ENCODE data around the gene P3H1.

P3H1 gene

DNA sequence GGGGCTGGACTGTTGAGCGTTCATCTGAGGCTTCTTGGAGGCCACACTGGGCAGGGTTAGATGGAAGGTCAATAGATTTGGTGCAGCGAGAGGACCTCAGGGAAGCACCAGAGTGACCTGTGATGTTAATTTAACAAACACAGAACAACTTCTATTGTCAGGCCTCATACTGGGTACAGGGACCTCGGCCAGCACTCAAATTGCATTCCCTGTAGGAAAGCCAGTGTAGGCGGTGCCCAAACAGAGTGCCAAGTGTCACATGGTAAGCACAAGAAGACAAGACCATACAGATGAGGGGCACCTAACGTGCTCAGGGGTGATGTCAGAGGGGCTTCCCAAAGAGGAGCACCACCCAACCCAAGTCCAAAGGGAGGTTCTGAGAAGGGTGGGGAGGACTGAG lies 19.3 kb upstream of the P3H1 start:
- no peaks in the 10 kb centered on the region for H3K9me3 ChIP-seq (ENCODE audit: control insufficient read depth, low read length)

DNA sequence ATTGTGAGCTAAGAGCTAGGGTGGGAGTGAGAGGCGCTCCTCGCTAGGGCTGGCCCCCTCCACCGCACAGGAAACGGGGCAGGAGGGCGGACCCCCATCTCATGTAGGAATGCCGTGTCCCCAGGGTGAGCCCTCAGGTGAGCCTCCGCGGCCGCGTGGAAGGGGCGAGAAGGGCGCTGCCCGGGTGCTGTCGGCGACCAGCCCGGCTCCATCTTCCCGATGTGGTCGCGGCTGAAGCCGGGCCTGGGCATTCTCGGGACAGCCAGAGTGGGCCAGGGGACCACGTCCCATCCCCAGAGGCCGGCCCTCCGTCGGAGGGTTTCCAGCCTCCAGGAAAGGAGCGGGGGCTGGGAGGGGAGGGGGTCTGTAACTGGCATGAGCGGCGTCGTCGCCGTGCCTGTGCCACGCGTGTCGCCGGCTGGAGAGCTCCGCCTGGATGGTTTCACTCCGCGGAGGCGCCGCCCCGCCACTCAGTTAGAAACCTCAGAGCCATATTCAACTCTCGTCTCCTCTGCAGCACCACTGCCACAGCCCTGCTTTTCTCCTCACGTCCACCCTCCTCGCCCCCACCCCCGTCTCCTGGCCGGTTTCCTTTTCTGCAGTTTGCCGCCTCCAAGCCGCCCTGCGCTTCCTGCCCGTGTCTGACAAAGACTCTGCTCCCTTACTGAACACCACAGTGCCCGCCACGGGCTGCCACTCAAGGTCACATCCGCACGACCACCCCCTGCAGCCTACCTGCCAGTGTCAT lies 18.3 kb upstream of the P3H1 start, which contains the start of gene TMEM269:
TSS of gene TMEM269 (plus strand) at position 46 of the 748 bp plus-strand sequence. CDS start 4,903 bp downstream, outside the sequence.
- H3K4me1 ChIP-seq (ENCODE audit: control insufficient read depth, insufficient read depth, low read length), result peaks cover 7% of the 10 kb centered on the region
- H3K9me3 ChIP-seq (ENCODE audit: control insufficient read depth, low read length), result no peaks in the 10 kb centered on the region
- peak within 1 kb of the TSS; percentile 42 for H3K9ac ChIP-seq (ENCODE audit: low read length)
- H3K27me3 ChIP-seq (ENCODE audit: control insufficient read depth, insufficient read depth, low read length), result peaks cover 13% of the 10 kb centered on the region
- H3K36me3 ChIP-seq (ENCODE audit: control insufficient read depth, insufficient read depth, low read length), result no peaks in the 10 kb centered on the region
- no peak within 1 kb of the TSS for H3K4me3 ChIP-seq (ENCODE audit: low read length)

More for the DNA sequence above, 19.3 kb upstream of the P3H1 start:
- Histone ChIP-seq H3K27me3 (ENCODE audit: control insufficient read depth, insufficient read depth, low read length) (peaks cover 13% of the 10 kb centered on the region), H3K4me1 (ENCODE audit: control insufficient read depth, insufficient read depth, low read length) (peaks cover 7% of the 10 kb centered on the region), H3K9ac (ENCODE audit: low read length) (no peak overlapping the region), H3K36me3 (ENCODE audit: control insufficient read depth, insufficient read depth, low read length) (no peaks in the 10 kb centered on the region), H3K4me3 (ENCODE audit: low read length) (no peak overlapping the region)

DNA sequence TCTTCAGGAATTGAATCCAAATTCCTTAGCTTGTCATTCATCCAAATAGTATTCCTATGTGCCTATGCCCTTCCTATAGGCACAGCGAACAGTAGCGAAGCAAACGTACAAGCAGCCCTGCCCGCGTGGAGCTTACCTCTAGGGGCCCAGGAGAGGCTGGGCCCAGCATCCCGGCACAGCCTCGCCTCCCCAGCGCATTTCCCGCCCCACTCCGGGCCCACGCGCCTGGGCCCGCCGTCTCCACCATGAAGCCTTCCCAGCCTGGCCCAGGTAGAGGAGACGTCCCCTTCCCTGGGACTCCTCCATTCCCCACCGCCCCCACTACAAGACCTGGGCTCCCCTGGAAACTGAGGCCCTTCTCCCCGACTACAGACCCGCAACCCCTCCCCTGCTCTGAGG lies 17.7 kb upstream of the P3H1 start:
- H3K27me3 ChIP-seq (ENCODE audit: control insufficient read depth, insufficient read depth, low read length), result peaks cover 13% of the 10 kb centered on the region
- peaks cover 7% of the 10 kb centered on the region for H3K4me1 ChIP-seq (ENCODE audit: control insufficient read depth, insufficient read depth, low read length)
- H3K9ac ChIP-seq (ENCODE audit: low read length), result no peak overlapping the region
- no peaks in the 10 kb centered on the region for H3K9me3 ChIP-seq (ENCODE audit: control insufficient read depth, low read length)
- no peak overlapping the region for H3K4me3 ChIP-seq (ENCODE audit: low read length)
- no peaks in the 10 kb centered on the region for H3K36me3 ChIP-seq (ENCODE audit: control insufficient read depth, insufficient read depth, low read length)

DNA sequence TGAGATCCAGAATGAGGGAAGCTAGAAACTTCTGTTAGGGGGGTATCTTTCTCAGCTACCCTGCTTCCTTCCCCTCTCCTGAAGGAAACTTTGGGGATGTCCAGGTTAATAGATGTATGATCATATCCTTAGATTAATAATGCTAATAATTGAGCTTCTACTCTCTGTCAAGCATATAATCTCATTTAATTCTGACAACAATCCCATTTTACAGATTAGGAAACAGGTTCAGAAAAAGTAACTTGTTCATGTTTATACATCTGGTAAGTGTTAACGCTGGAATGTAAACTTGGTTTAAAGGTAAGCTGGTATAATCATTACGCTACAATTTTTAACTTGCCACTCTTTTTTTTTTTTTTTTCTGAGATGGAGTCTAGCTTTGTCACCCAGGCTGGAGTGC lies 16.3 kb upstream of the P3H1 start:
- H3K9me3 ChIP-seq (ENCODE audit: control insufficient read depth, low read length), result no peaks in the 10 kb centered on the region
- no peaks in the 10 kb centered on the region for H3K36me3 ChIP-seq (ENCODE audit: control insufficient read depth, insufficient read depth, low read length)
- no peak overlapping the region for H3K4me3 ChIP-seq (ENCODE audit: low read length)
- peaks cover 13% of the 10 kb centered on the region for H3K27me3 ChIP-seq (ENCODE audit: control insufficient read depth, insufficient read depth, low read length)
- H3K9ac ChIP-seq (ENCODE audit: low read length), result no peak overlapping the region
- peaks cover 7% of the 10 kb centered on the region for H3K4me1 ChIP-seq (ENCODE audit: control insufficient read depth, insufficient read depth, low read length)

DNA sequence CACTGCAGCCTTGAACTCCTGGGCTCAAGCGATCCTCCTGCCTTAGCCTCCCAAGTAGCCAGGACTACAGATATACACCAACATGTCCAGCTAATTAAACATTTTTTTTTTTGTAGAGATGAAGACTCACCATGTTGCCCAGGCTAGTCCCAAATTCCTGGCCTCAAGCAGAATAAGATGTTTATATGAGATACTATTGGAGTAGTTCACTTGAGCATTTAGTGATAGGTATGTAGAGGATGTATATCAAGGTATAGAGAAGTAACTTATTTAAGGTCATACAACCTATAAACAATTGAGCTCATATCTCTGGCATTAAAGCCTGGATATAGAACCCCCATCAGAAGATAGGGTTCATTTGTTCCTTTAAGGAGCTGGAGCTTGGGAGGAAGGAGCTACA lies 13.3 kb upstream of the P3H1 start:
- Histone ChIP-seq H3K4me3 (ENCODE audit: low read length) (no peak overlapping the region), H3K36me3 (ENCODE audit: control insufficient read depth, insufficient read depth, low read length) (peaks cover 15% of the 10 kb centered on the region), H3K9ac (ENCODE audit: low read length) (no peak overlapping the region), H3K9me3 (ENCODE audit: control insufficient read depth, low read length) (no peaks in the 10 kb centered on the region), H3K27me3 (ENCODE audit: control insufficient read depth, insufficient read depth, low read length) (peaks cover 5% of the 10 kb centered on the region), H3K4me1 (ENCODE audit: control insufficient read depth, insufficient read depth, low read length) (peaks cover 6% of the 10 kb centered on the region)

DNA sequence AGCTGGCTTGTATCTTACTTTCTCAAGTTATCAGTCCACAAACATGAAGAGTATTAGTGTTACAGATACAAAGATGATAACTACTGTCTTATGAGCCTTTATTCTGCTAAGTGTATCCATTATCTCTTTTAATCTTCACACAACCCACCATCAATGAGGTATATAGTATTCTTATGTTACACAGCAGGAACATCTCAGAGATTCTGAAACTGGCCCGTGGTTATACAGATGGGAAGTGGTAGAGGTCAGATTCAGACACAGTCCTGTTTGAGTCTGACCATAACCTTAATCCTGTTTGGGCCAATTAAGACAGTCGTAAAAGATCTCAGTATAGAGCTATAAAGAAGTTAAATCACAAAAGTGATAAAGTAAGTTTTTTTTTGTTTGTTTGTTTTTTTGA lies 12.9 kb upstream of the P3H1 start:
- Histone ChIP-seq H3K9ac (ENCODE audit: low read length) (no peak overlapping the region), H3K4me3 (ENCODE audit: low read length) (no peak overlapping the region), H3K4me1 (ENCODE audit: control insufficient read depth, insufficient read depth, low read length) (peaks cover 1% of the 10 kb centered on the region), H3K36me3 (ENCODE audit: control insufficient read depth, insufficient read depth, low read length) (peaks cover 15% of the 10 kb centered on the region), H3K9me3 (ENCODE audit: control insufficient read depth, low read length) (no peaks in the 10 kb centered on the region), H3K27me3 (ENCODE audit: control insufficient read depth, insufficient read depth, low read length) (peaks cover under 1% of the 10 kb centered on the region)

DNA sequence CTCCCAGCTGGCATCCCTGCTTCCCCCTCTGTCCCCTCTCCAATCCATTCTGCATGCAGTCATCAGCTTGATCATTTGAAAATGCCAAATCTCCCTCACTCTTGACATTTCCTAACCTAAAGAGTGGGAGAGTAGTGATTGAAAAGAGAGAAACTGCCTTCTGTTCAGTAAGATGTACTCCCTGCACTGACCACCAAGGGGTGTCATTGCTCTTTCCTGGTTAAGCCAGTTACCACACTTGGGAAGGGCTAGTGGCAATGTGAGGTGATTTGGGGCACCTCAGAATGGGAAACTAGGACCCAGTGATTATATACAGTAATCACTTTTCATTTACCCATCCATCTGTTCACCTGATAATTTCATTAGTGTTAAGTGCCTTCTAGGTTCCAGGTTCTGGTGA lies 11.0 kb upstream of the P3H1 start:
- H3K9ac ChIP-seq (ENCODE audit: low read length), result no peak overlapping the region
- no peaks in the 10 kb centered on the region for H3K4me1 ChIP-seq (ENCODE audit: control insufficient read depth, insufficient read depth, low read length)
- no peaks in the 10 kb centered on the region for H3K27me3 ChIP-seq (ENCODE audit: control insufficient read depth, insufficient read depth, low read length)
- no peak overlapping the region for H3K4me3 ChIP-seq (ENCODE audit: low read length)
- no peaks in the 10 kb centered on the region for H3K9me3 ChIP-seq (ENCODE audit: control insufficient read depth, low read length)
- H3K36me3 ChIP-seq (ENCODE audit: control insufficient read depth, insufficient read depth, low read length), result peaks cover 15% of the 10 kb centered on the region

DNA sequence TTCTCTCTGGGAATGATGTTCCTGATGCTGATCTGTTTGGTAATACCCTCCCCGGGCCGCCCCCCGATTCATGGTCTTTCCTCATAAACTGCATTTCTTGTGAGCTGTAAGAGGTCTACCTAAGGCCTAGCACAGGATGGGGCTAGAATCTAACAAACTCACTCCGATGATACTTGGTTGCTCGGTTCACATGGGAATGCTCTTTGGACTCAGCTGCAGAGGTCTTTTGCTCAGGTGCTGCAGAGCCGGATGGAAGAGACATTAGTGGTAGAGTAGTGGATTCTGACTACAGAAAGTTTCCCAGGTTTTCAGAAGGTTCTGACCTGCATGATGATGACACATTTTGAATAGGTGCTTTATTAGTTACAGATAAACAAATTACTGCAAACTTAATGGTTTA lies 9.7 kb upstream of the P3H1 start:
- H3K4me3 ChIP-seq (ENCODE audit: low read length), result no peak overlapping the region
- no peak overlapping the region for H3K9ac ChIP-seq (ENCODE audit: low read length)
- H3K36me3 ChIP-seq (ENCODE audit: control insufficient read depth, insufficient read depth, low read length), result peaks cover 15% of the 10 kb centered on the region
- H3K4me1 ChIP-seq (ENCODE audit: control insufficient read depth, insufficient read depth, low read length), result no peaks in the 10 kb centered on the region
- H3K27me3 ChIP-seq (ENCODE audit: control insufficient read depth, insufficient read depth, low read length), result no peaks in the 10 kb centered on the region
- H3K9me3 ChIP-seq (ENCODE audit: control insufficient read depth, low read length), result no peaks in the 10 kb centered on the region

DNA sequence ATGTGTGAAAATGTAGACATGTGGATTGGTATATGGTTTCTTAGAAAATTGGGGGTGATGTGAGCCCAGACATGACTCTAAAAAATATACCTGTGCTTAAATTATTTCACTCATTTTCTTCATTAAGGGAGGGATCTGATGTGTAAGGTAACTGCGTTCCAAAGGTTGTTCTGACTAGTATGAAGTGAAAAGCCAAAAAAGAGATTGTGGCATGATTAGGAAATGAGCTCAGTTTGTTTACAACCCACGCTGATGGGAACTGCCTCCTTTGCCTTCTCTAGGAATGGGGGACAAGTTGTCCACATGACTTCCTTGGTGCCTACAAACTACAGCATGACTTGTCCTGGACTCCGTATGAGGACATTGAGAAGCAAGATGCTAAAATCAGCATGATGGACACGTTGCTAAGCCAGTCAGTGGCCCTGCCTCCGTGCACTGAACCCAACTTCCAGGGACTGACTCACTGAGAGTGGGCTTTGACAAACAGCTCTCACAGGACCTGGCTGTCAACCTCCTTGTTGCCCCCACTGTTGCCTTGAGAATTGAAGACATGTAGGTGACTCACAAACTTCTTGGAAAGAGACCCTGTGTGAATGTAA lies 8.2 kb upstream of the P3H1 start:
- Histone ChIP-seq H3K36me3 (ENCODE audit: control insufficient read depth, insufficient read depth, low read length) (peaks cover 15% of the 10 kb centered on the region), H3K9ac (ENCODE audit: low read length) (no peak overlapping the region), H3K9me3 (ENCODE audit: control insufficient read depth, low read length) (no peaks in the 10 kb centered on the region)

DNA sequence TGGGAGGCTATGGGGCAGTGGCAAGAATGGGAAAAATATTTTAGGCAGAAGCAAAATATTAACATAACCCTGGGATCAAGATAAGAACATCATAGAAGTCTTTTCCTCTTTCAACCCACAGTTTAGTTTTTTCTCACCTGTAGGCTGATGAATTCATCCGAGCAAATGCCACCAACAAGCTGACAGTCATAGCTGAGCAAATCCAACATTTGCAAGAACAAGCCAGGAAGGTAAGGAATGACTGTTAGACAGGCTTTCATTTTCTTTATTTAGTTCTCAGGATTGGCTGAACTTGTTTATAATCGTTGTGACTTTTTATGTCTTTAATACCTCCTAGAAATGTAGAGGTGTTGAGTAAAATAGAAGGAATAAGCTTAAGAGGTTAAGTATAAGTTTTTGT lies 6.6 kb upstream of the P3H1 start:
- Histone ChIP-seq H3K9ac (ENCODE audit: low read length) (no peak overlapping the region), H3K4me3 (ENCODE audit: low read length) (no peak overlapping the region), H3K9me3 (ENCODE audit: control insufficient read depth, low read length) (no peaks in the 10 kb centered on the region), H3K27me3 (ENCODE audit: control insufficient read depth, insufficient read depth, low read length) (no peaks in the 10 kb centered on the region), H3K4me1 (ENCODE audit: control insufficient read depth, insufficient read depth, low read length) (no peaks in the 10 kb centered on the region), H3K36me3 (ENCODE audit: control insufficient read depth, insufficient read depth, low read length) (peaks cover 15% of the 10 kb centered on the region)

More for the DNA sequence above, 8.2 kb upstream of the P3H1 start:
- no peaks in the 10 kb centered on the region for H3K4me1 ChIP-seq (ENCODE audit: control insufficient read depth, insufficient read depth, low read length)
- no peak overlapping the region for H3K4me3 ChIP-seq (ENCODE audit: low read length)
- no peaks in the 10 kb centered on the region for H3K27me3 ChIP-seq (ENCODE audit: control insufficient read depth, insufficient read depth, low read length)

DNA sequence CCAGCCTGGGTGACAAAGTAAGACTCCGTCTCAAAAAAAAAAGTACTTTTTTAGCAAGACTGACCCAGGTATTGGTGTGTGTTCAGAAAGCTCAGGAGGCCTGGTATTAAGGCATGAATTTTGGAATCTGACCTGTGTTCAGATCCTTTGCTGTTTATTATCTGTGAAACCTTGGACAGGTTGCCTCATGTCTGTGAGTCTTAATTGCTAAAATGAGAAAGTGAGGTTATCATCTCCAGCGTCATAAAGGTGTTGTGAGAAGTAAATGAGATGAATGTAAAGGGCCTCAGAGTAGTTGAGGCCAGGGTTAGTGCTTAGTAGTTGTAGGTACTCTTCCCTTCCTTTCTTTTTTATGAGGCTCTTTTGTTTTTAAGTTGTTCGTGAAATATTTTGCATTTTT lies 3.0 kb upstream of the P3H1 start:
- H3K9me3 ChIP-seq (ENCODE audit: control insufficient read depth, low read length), result no peaks in the 10 kb centered on the region
- no peaks in the 10 kb centered on the region for H3K27me3 ChIP-seq (ENCODE audit: control insufficient read depth, insufficient read depth, low read length)
- peaks cover 4% of the 10 kb centered on the region for H3K4me1 ChIP-seq (ENCODE audit: control insufficient read depth, insufficient read depth, low read length)
- no peak overlapping the region for H3K4me3 ChIP-seq (ENCODE audit: low read length)
- no peaks in the 10 kb centered on the region for H3K36me3 ChIP-seq (ENCODE audit: control insufficient read depth, insufficient read depth, low read length)
- H3K9ac ChIP-seq (ENCODE audit: low read length), result no peak overlapping the region

DNA sequence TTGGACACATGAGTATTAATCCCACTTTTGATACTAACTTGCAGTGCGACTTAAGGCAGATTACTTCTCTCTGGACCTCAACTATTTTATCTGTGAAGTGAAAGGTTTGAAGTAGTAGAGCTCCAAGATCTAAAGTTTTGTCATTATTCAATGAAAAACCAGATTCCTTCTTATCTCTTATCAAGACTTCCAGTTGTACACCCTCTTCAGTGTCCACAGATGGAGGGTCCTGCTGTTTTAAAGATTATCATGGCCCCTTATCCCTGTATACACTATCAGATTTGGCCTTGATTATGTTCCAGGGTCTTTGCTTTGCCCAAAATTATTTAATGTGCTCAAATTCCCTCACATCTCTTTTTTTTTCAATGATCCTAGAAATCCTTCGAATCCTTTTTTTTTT lies 1.3 kb upstream of the P3H1 start:
- no peak overlapping the region for H3K9ac ChIP-seq (ENCODE audit: low read length)
- peaks cover 4% of the 10 kb centered on the region for H3K4me1 ChIP-seq (ENCODE audit: control insufficient read depth, insufficient read depth, low read length)
- no peaks in the 10 kb centered on the region for H3K36me3 ChIP-seq (ENCODE audit: control insufficient read depth, insufficient read depth, low read length)
- no peaks in the 10 kb centered on the region for H3K27me3 ChIP-seq (ENCODE audit: control insufficient read depth, insufficient read depth, low read length)
- H3K4me3 ChIP-seq (ENCODE audit: low read length), result no peak overlapping the region
- no peaks in the 10 kb centered on the region for H3K9me3 ChIP-seq (ENCODE audit: control insufficient read depth, low read length)

Measured in mucosa of stomach (tissue), 1 donor.